GM18499 (cell line): Measurements from ENCODE around the gene GALNT10.

ENCODE experiments used
- ATAC-seq: cut with Tn5 transposase; IDR thresholded peaks from one replicate; pipeline ENCODE4 v1.9.1; 2021; ENCODE audit warnings: moderate number of reproducible peaks; ENCODE audit not compliant: insufficient read depth, unreplicated experiment

The GALNT10 gene

GRCh38 chr5:154396128-154396527 is 205.6 kb downstream of the GALNT10 start:
- ATAC-seq = no peak

GRCh38 chr5:154397652-154398406 is 207.3 kb downstream of the GALNT10 start:
- no peak for ATAC-seq

- no peak for ATAC-seq
These were observed 210.1 kb downstream of the GALNT10 start for GRCh38 chr5:154400678-154401077.

GRCh38 chr5:154401355-154401754 is 210.8 kb downstream of the GALNT10 start:
- no peak for ATAC-seq

GRCh38 chr5:154401931-154402330 is 211.4 kb downstream of the GALNT10 start:
- ATAC-seq = no peak

GRCh38 chr5:154402611-154403010 is 212.1 kb downstream of the GALNT10 start:
- no peak for ATAC-seq

GRCh38 chr5:154403234-154403633 is 212.7 kb downstream of the GALNT10 start:
- no peak for ATAC-seq

- ATAC-seq = no peak
These were observed 213.3 kb downstream of the GALNT10 start for GRCh38 chr5:154403776-154404387.

GRCh38 chr5:154405078-154405792 is 214.7 kb downstream of the GALNT10 start:
- ATAC-seq = peak; percentile 69

- ATAC-seq = no peak
These were observed 215.7 kb downstream of the GALNT10 start for GRCh38 chr5:154406231-154406630.

- no peak for ATAC-seq
These were observed 216.3 kb downstream of the GALNT10 start for GRCh38 chr5:154406826-154407225.

- no peak for ATAC-seq
These were observed 218.3 kb downstream of the GALNT10 start for GRCh38 chr5:154408811-154409210.

- no peak for ATAC-seq
These were observed 218.8 kb downstream of the GALNT10 start for GRCh38 chr5:154409230-154409840.

GRCh38 chr5:154410008-154410407 is 219.5 kb downstream of the GALNT10 start:
- ATAC-seq = no peak

- no peak for ATAC-seq
These were observed 220.3 kb downstream of the GALNT10 start for GRCh38 chr5:154410786-154411185.

GRCh38 chr5:154411338-154411737 is 220.8 kb downstream of the GALNT10 start:
- ATAC-seq = no peak

- ATAC-seq = no peak
These were observed 221.8 kb downstream of the GALNT10 start for GRCh38 chr5:154412316-154412715.

- no peak for ATAC-seq
These were observed 222.4 kb downstream of the GALNT10 start for GRCh38 chr5:154412925-154413324.

GRCh38 chr5:154415114-154415513 is 224.6 kb downstream of the GALNT10 start:
- ATAC-seq = no peak

- no peak for ATAC-seq
These were observed 227.8 kb downstream of the GALNT10 start for GRCh38 chr5:154418344-154418820.

GRCh38 chr5:154419236-154419635 is 228.7 kb downstream of the GALNT10 start:
- no peak for ATAC-seq
